MG63 (cell line): Measurements from ENCODE around the gene IFFO2. TPM values are rescaled to one million over a fixed set of nuclear protein-coding genes. Genes with fewer than 3 reads are reported as not detected.
"Not testable (repeated sequence)": the region's sequence is repeated elsewhere in the genome, so short reads cannot be mapped to it uniquely, and the experiment has no call there.

Experiments used
- DNase-seq: peaks from one replicate; pipeline ENCODE4 v3.0.0-alpha.2; 2020
- H3K27me3 ChIP-seq: fragments of 250-450 bp; sonication (Bioruptor Pico); 2 replicates; pipeline ENCODE4 v1.5.1; 2020; ENCODE audit warnings: mild to moderate bottlenecking, moderate library complexity
- H3K36me3 ChIP-seq: fragments of 250-450 bp; sonication (Bioruptor Pico); 2 replicates; pipeline ENCODE4 v1.5.1; 2020; ENCODE audit warnings: mild to moderate bottlenecking, moderate library complexity
- H3K4me3 ChIP-seq: fragments of 250-450 bp; sonication (Bioruptor Pico); 2 replicates; pipeline ENCODE4 v1.5.1; 2020; ENCODE audit warnings: mild to moderate bottlenecking, moderate library complexity
- H3K9me3 ChIP-seq: fragments of 250-450 bp; sonication (Bioruptor Pico); 2 replicates; pipeline ENCODE4 v1.5.1; 2020; ENCODE audit warnings: mild to moderate bottlenecking, moderate library complexity
- total RNA-seq: library from RNA; depleted of rRNA; stranded (reverse); fragments of >200 nt; shearing (Covaris generic); gene quantifications from 2 replicates; pipeline ENCODE4 v1.2.3, GENCODE V29; 2014; ENCODE audit warnings: low replicate concordance

Gene IFFO2
- total RNA-seq, 1 experiment from 2014 or later: 3.9 TPM

DNA sequence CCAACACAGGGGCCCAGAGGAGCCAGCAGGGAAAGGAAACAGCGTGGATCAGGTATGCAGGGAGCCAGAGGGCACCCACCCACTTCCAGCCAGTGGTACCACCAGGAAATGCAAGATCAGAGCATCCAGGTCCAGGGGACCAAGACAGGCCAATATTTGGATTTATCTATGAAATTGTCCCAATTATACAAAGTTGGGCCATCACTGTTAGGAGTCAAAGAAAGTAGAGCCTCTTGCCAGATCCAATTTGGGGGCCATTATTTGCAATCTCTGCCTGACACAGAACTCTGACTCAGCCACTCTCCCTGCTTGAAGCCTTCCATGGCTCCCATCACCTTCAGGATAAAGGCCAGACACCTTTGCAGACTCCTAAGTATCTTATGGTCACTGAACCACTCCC, 75.9 kb downstream of the IFFO2 start:
- no peaks in the 10 kb centered on the region for H3K36me3 ChIP-seq
- no peaks in the 10 kb centered on the region for H3K27me3 ChIP-seq
- no peaks in the 10 kb centered on the region for H3K9me3 ChIP-seq
- no peak for DNase-seq
- H3K4me3 ChIP-seq: no peak overlapping the region

DNA sequence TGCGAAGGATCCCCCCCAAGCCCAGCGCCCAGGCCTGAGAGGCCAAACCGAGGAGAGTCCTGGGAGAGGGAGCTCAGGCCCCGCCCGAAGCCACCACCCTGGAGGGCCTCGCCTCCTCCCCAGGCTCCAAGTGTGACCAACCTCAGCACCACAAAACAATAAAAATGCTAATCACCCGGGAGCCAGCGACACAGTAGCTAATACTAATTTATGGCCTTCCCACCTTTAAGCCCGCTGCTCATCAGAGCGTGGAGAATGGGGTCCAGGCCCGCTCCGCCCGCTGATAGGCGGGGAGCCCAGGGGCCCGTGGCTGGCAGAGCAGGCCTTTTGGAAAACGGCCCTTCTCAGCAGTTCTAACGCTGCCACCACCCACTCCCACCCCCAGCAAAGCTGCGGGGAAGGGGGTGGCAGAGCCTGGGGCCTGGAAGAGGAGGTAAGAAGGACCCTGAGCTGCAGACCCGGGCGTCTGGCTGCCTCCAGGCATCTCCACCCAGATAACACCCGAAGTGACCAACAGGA, 76.6 kb downstream of the IFFO2 start:
- no peaks in the 10 kb centered on the region for H3K9me3 ChIP-seq
- no peak overlapping the region for H3K4me3 ChIP-seq
- no peaks in the 10 kb centered on the region for H3K27me3 ChIP-seq
- DNase-seq: no peak
- no peaks in the 10 kb centered on the region for H3K36me3 ChIP-seq

DNA sequence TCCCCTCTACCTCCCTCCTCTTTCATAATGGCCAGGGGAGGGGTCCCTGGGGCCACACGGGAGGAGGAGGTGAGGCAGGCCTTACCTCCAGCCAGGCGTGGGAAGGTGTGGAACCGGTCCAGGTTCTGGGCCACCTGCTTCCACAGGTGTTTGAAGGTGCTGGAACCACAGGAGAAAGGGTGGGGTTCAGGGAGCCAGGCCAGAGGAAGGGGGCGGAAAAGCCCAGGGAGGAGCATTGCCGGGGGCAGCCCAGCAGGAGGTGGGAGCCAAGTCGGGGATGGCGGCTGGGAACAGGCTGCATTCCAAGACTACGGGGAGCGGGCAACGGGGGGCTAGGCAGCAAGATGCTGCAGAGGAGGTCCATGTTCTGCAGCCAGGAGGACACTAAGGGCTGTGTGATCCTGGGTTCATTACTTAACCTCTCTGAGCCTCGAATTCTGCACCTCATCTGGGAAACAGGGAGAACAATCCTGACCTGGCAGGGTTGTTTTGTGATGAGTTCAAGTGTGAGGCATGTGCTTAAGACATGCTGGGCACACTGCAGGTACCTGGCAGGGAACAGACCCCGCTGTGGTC, 77.2 kb downstream of the IFFO2 start:
- Histone ChIP-seq H3K27me3 (no peaks in the 10 kb centered on the region), H3K36me3 (no peaks in the 10 kb centered on the region), H3K9me3 (no peaks in the 10 kb centered on the region), H3K4me3 (no peak overlapping the region)
- DNase-seq: no peak

DNA sequence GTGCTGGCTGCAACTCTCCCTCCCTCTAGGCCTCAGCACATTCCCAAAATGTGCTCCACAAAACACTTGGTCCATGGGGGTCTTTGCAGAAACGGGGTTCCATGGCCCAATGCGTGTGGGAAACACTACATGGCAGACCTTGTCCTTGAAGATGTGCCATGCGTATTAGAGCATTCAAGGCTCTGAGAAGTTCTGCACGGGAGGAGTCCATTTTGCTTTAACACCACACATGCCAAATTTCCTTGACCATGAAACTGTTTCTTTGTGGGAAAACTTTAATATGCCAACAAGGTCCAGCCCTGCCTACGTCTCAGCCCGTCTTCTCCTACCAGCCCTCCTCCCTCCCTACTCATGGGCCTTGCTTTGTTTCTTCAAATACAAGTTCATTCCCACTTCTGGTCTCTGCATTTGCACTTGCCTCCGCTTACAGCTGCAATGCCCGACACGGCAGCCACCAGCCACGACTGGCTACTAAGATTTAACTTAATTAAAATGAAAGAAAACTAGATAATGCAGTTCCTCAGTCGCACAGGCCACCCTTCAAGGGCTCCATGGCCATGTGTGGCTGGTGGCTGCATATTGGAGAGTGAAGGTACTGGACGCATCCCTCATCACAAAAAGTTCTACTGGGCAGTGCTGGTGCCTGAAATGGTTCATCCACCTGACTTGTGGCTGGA, 77.8 kb downstream of the IFFO2 start:
- Histone ChIP-seq H3K4me3 (no peak overlapping the region), H3K9me3 (no peaks in the 10 kb centered on the region), H3K27me3 (no peaks in the 10 kb centered on the region), H3K36me3 (no peaks in the 10 kb centered on the region)
- DNase-seq: no peak

DNA sequence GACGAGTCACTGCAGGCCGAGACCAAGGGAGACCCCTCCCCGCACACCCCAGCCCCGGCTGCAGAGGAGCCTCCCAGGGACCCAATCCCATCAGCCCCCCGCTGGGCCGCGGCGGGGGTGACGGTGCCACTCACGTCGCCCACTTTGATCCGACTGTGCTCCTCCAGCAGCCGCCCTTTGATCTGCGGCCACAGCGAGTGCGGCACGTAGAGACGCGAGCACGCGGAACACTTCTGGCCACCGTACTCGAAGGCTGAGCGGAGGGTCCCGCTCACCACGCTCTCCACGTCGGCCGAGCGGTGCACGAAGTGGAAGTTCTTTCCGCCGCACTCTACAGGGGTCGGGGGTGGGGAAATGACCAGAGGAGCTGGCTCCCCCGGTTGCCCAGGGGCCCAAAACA, 79.2 kb downstream of the IFFO2 start:
- H3K4me3 ChIP-seq: no peak overlapping the region
- no peak for DNase-seq

DNA sequence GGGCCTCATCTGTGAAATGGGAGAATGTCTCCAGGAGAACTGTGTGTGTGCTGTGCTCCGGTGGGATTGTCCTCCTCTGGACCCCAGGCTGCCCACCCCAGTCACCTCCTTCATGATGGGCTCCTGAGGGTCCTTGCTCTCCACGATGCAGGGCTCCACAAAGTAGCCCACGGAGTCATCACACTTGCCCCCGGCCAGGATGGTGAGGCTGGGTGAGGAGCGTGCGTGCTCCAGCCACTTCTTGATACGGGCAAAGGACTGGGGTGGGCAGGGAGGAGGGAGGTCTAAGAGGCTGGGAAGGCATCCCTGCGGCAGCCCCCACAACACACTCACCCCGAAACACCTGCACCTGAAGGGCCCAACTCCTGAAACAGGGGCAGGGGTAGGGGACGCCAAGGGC, 80.3 kb downstream of the IFFO2 start:
- H3K9me3 ChIP-seq: no peaks in the 10 kb centered on the region
- H3K36me3 ChIP-seq: no peaks in the 10 kb centered on the region
- DNase-seq: no peak
- H3K4me3 ChIP-seq: no peak overlapping the region
- H3K27me3 ChIP-seq: no peaks in the 10 kb centered on the region

More for the DNA sequence above, 79.2 kb downstream of the IFFO2 start:
- no peaks in the 10 kb centered on the region for H3K27me3 ChIP-seq
- H3K9me3 ChIP-seq: no peaks in the 10 kb centered on the region
- H3K36me3 ChIP-seq: no peaks in the 10 kb centered on the region

DNA sequence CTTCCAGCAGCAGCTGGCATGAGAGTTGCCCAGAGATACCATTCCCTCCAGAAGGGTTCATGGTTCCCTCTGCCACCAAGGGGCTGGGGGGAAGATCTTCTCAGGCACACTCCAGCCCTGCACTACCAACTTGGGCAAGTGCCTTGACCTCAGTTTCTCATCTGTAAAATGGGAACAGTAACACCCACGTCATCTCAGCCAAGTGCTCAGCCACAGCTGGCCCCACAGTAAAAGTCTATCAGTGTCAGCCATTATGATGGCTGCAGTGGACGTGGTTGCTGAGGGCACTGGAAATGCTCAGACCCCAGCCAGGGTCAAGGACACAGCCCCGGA, 80.7 kb downstream of the IFFO2 start:
- no peaks in the 10 kb centered on the region for H3K9me3 ChIP-seq
- no peaks in the 10 kb centered on the region for H3K27me3 ChIP-seq
- H3K36me3 ChIP-seq: no peaks in the 10 kb centered on the region
- H3K4me3 ChIP-seq: no peak overlapping the region
- DNase-seq: no peak

DNA sequence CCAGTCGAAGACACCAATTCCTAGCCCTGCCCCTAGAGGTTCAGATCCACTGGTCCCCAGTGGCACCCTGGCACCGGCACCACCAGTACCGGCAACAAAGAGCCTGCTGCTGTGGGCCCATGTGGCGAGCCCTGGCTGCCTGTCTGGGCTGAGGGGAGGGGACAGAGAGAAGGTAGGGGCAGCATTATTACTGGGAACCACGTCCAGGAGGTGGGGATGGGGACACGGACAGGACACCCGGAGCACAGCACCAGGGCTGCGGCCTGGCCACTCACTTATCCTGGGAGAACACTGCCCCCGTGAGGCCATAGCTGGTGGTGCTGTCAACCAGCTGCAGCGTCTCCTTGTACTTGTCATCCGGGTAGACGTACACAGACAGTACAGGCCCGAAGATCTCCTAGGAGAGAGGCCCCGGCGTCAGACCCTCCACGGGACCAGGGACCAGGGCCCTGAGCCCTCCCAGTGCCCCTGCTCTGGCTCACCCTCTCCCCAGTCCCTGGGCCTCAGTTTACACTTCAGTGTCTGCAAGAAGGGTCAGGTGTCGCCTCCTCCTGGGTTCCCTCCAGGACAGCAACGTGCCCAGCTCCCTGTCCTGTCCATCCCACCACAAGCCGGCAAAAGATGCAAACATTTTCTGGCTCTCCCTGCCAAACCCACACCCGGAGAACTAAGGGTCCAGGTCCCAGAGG, 81.2 kb downstream of the IFFO2 start:
- H3K36me3 ChIP-seq: no peaks in the 10 kb centered on the region
- H3K27me3 ChIP-seq: no peaks in the 10 kb centered on the region
- peak; percentile 68 for DNase-seq
- H3K4me3 ChIP-seq: no peak overlapping the region
- H3K9me3 ChIP-seq: no peaks in the 10 kb centered on the region

DNA sequence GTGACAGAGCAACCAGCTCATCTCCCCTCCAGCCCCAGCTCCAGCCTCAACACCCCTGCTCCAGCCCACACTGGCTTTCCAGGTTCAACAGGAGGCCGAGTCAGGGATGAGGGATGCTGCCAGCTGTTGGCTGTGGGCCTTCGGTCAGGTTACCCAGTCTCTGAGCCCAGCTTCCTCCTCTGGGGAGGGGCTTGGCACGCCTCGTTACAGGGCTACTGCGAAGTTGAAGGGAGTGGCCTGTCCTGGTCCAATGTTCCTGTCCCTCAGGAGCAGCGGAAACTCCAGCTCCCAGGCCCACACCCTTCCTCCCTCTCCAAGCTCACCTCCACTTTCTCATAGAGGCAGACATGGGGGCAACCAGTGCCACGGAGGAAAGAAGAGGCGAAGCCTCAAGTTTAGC, 81.9 kb downstream of the IFFO2 start:
- H3K36me3 ChIP-seq: no peaks in the 10 kb centered on the region
- H3K4me3 ChIP-seq: no peak overlapping the region
- H3K9me3 ChIP-seq: no peaks in the 10 kb centered on the region
- DNase-seq: peak; percentile 21
- H3K27me3 ChIP-seq: no peaks in the 10 kb centered on the region

DNA sequence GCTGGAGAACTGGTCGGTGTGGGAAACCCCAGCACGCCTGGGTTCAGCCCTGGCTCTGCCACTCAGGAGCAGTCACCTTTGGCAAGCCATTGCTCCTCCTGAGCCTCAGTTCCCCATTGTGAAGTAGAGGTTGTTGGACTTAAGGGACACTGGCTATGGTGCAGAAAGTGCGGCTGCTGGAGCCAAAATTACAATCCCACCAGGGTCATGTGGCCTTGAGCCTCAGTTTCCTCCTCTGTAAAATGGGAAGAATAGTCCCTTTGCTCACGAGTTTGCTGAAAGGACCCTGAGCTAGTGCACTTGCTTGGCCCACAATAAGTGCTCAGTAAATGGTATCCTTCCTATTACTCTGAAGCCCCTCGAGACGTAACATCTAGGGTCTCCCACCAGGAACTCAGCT, 82.4 kb downstream of the IFFO2 start:
- no peaks in the 10 kb centered on the region for H3K36me3 ChIP-seq
- no peak for DNase-seq
- no peaks in the 10 kb centered on the region for H3K27me3 ChIP-seq
- no peak overlapping the region for H3K4me3 ChIP-seq
- H3K9me3 ChIP-seq: no peaks in the 10 kb centered on the region

DNA sequence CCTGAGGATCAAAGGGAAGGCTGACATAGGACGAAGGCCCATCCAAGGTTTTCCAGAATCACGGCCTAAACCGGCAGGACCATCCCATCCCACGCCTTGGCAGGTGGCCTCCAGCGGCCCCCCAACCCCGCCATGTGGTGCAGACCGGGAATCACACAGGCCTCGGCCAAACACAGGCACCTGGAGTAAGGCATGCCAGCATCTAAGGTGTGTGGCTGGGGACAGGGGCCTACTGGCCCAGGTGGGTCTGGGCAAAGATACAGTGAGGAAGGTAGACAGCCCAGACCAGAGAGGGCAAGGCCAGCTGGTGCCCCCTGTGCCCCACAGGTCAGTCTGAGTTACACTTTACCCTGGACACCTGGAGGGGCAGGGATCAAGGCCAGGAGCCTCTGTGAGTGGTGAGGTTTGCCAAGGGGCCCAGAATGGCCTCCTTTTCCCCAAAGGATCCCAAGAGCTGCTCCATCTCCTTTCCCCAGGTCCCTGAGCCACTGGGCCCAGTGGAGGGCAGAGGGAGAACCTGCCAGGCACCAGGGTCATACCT, 84.3 kb downstream of the IFFO2 start:
- no peak for DNase-seq
- H3K9me3 ChIP-seq: no peaks in the 10 kb centered on the region

DNA sequence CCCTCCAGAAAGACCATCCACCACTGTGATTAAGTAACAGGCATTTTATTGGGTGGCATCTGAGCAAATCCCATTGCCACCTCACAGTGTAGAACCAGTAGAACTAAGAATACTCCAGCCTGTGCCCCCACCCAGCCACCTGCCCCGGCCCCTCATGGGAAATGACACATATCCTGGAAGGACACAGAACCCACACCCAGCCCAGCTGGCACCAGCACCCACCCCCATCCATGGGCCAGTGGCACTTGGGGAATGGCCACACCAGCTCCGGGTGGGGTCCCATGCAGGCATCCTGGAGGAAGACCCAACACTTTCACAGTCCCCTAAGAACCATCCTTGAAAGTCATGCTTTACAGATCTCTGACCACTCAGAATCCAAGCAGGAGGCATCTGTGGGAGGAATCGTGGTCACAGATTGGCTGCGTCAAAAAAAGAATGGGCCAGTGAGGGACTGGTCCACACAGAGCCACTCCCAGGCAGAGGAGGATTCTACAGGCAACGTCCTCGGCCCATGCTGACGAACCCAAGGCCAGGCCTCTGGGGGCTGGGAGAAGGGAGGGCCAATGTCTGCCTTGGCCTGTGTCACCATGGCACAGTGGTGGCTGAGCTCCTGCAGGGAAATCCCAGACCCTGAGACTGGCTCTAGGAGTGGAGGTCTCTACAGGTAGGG, 84.9 kb downstream of the IFFO2 start:
- no peak for DNase-seq
- H3K4me3 ChIP-seq: no peak overlapping the region
- H3K9me3 ChIP-seq: no peaks in the 10 kb centered on the region
- H3K36me3 ChIP-seq: no peaks in the 10 kb centered on the region
- H3K27me3 ChIP-seq: no peaks in the 10 kb centered on the region

More for the DNA sequence above, 84.3 kb downstream of the IFFO2 start:
- no peaks in the 10 kb centered on the region for H3K27me3 ChIP-seq
- H3K36me3 ChIP-seq: no peaks in the 10 kb centered on the region
- H3K4me3 ChIP-seq: no peak overlapping the region

DNA sequence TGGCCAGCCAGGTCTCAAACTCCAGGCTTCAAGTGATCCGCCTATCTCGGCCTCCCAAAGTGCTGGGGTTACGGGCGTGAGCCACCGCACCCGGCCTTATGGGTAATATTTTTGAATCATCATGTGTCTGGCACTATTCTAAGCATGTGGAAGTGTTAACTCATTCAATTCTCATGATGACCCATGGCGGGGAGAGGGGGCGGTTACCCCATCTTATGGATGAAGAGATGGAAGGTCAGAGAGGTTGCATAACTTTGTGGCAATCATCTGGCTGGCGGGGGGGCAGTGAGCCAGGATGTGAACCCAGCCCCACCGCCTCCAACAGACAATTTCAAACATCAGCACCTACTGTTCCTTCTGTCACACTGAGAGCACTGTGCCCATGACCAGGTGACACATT, 85.5 kb downstream of the IFFO2 start:
- H3K9me3 ChIP-seq: no peaks in the 10 kb centered on the region
- no peak overlapping the region for H3K4me3 ChIP-seq
- no peaks in the 10 kb centered on the region for H3K36me3 ChIP-seq

DNA sequence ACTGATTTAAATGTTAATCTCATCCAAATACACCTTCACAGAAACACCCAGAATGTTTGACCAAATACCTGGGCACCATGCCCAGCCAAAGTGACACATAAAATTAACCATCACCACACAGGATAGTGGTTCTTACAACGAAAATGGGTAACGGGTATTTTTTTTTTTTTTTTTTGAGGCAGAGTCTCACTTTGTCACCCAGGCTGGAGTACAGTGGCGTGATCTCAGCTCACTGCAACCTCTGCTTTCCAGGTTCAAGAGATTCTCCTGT, 85.9 kb downstream of the IFFO2 start:
- not testable (repeated sequence) for H3K4me3 ChIP-seq, DNase-seq

More for the DNA sequence above, 85.5 kb downstream of the IFFO2 start:
- no peaks in the 10 kb centered on the region for H3K27me3 ChIP-seq
- DNase-seq: no peak

DNA sequence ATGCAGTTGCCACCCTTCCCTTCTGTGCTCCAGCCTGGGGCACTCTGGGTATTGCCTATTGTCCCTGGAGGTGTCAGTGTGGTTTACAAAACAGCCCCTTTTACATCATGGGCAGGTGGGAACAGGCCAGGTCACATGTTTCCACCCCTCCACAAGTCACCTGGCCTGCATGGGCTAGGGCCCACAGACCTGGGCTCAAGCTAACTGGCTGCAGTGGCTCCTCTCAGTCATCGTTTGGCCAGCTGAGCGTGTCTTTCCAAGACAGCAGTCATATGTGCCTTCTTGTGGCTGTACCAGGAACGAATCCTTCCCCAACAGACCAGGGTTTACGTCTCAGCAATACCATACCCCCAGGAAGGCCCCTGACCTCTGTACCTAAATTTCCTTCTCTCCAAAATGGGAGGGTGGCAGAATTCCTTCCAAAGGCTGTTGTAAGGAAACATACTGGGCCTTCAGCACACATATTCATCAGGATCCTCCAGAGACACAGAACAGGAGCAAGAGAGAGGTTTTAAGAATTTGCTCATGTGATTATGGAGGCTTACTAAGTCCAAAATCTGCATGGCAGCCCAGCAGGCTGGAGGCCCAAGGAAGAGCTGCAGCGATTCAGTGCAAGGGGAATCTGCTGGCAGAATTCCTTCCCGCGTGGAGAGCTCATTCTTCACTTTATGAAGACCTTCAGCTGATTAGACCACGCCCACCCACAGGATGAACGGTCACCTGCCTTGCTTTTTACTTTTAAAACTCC, 86.5 kb downstream of the IFFO2 start:
- DNase-seq: no peak
- no peak overlapping the region for H3K4me3 ChIP-seq
- no peaks in the 10 kb centered on the region for H3K27me3 ChIP-seq

More for the DNA sequence above, 85.9 kb downstream of the IFFO2 start:
- not testable (repeated sequence) for H3K9me3 ChIP-seq, H3K36me3 ChIP-seq, H3K27me3 ChIP-seq

DNA sequence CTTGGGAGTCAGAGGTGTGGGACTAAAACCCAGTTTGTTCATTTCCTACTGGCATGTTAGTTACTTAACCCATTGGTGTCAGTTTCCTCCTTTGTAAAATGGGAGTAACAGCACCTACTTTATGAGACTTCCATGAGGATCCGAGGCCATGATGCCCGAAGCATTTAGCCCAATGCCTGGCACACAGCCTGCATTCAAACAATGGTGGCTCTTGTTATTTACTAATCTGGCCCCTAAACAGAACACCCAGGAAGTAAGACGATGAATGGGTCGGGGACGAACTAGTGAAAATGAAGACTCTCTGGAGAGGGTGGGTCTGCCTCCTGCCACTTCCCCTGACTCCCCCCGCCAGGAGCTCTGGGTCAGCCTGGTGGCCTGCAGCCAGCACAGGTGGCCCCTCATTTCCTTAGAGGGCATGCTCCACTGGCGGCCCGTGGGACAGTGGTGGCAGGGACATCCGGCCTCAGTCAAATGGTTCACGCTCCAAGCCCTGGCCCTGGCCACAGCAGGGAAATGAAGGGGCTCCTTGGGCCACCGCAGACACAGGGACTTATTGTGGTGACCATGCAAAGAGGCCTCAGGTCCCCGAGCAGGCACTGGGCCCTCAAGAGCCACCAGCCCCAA, 87.6 kb downstream of the IFFO2 start:
- DNase-seq: no peak
- Histone ChIP-seq H3K36me3 (no peaks in the 10 kb centered on the region), H3K27me3 (no peaks in the 10 kb centered on the region), H3K4me3 (no peak overlapping the region), H3K9me3 (no peaks in the 10 kb centered on the region)

More for the DNA sequence above, 86.5 kb downstream of the IFFO2 start:
- Histone ChIP-seq H3K9me3 (no peaks in the 10 kb centered on the region), H3K36me3 (no peaks in the 10 kb centered on the region)
